ENCODE measurements around the gene KCNMA1.

GRCh38 chr10:77348751-77349150 is 288.9 kb downstream of the KCNMA1 start:
- TF ChIP-seq CTCF (IDR thresholded peaks at IDR 0.05) (no peak), POLR2AphosphoS5 (IDR thresholded peaks at IDR 0.05) (no peak), POLR2A (IDR thresholded peaks at IDR 0.05) (no peak), EP300 (IDR thresholded peaks at IDR 0.05) (no peak)
